ENCODE results near the gene SCGB1C1.
"Not testable (repeated sequence)": the region's sequence is repeated elsewhere in the genome, so short reads cannot be mapped to it uniquely, and the experiment has no call there.

SCGB1C1 gene

DNA sequence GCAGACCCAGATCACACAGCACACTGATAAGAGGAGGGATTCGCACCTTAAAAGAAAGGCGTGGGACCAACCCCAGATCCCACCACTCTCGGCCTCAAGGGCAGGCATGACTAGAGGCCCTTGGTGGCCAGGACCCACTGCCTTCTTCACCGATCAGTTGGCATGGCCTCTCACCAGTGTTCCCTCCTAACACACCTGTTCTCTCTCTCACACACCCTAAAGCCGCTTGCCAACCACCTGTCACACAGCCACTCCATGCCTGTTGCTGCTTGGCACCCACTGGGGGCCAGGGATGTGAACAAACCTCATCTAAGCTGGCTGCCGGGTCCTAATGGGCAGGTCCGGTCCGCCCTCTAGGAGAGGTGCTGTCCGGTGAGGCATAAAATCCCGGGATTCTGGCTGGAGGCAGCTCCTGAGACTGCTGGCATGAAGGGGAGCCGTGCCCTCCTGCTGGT lies at the start of gene SCGB1C1:
TSS of gene SCGB1C1 (plus strand) at position 405 of the 455 bp plus-strand sequence. CDS start at position 427, 22 bp downstream.
- DNase-seq = not testable (repeated sequence)

DNA sequence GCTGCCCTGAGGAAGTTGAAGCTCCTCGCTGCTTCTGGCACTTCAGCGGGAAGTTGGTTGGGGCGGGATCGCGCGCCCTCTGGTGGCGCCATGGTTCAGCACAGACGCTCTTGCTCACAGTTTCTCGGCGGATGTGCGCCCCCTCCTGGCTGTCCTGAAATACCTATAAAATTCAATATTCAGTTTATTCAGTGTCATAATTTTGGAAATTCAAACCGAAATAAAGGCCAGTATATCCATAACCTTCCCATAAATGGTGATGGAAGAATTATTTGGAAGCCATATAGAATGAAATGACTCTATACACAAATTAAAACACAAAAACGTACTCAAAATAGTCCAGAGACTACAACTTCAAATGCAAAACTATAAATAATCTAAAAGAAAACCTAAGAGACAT lies 12.6 kb upstream of the SCGB1C1 start:
- not testable (repeated sequence) for DNase-seq

DNA sequence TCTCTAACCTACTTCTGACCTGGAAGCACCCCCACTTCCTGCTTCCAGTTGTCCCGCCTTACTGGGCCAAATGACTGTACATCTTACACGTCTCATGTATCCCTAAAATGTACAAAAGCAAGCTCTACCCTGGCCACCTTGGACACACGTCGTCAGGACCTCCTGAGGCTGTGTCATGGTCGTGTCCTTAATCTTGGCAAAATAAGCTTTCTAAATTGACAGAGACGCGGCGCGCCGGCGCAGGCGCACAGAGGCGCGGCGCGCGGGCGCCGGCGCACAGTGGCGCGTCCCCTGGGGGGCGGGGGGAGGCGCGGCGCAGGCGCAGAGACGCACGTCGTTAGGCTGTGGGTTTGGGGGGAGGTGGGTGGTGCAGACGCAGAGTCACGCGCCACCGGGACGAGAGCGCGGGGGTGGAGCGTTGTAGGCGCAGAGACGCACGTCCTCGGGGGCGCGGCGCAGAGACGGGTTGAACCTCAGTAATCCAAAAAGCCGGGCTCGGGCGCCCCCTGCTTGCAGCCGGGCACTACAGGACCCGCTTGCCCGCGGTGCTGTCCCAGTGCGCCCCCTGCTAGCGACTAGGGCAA lies 3.6 kb upstream of the SCGB1C1 start:
- DNase-seq = not testable (repeated sequence)

DNA sequence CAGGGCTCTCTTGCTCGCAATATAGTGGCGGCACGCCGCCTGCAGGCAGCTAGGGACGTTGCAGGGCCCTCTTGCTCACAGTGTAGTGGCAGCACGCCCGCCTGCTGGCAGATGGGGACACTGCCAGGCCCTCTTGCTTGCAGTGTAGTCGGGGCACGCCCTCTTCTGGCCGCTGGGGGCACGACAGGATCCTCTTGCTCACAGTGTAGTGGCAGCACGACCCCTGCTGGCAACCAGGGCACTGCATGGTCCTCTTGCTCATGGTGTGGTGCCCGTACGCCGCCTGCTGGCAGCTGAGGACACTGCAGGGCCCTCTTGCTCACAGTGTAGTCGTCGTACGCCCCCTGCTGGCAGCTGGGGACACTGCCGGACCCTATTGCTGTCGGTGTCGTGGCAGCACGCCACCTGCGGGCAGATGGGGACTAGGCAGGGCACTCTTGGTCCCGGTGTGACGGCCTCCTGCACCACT lies 3.0 kb upstream of the SCGB1C1 start:
- not testable (repeated sequence) for DNase-seq

DNA sequence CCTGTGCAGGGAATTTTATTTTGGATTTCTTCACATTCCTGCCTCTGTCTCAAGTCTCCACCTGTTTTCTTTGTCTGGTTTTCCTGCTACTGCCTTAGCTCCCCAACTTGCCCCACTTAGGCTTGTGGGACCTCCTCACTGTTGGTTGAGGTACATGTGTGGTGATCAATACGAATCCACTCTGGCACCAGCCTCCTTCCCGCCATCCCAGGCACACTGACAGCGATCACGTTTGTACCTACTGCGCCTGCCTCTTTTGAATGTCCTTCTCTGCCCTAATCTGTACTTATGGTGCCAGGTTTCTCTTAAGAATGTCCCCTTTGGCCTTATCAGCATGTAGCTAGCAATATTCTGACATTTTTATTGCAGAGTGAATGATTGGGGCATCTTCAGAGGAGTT lies 2.3 kb upstream of the SCGB1C1 start:
- not testable (repeated sequence) for DNase-seq

DNA sequence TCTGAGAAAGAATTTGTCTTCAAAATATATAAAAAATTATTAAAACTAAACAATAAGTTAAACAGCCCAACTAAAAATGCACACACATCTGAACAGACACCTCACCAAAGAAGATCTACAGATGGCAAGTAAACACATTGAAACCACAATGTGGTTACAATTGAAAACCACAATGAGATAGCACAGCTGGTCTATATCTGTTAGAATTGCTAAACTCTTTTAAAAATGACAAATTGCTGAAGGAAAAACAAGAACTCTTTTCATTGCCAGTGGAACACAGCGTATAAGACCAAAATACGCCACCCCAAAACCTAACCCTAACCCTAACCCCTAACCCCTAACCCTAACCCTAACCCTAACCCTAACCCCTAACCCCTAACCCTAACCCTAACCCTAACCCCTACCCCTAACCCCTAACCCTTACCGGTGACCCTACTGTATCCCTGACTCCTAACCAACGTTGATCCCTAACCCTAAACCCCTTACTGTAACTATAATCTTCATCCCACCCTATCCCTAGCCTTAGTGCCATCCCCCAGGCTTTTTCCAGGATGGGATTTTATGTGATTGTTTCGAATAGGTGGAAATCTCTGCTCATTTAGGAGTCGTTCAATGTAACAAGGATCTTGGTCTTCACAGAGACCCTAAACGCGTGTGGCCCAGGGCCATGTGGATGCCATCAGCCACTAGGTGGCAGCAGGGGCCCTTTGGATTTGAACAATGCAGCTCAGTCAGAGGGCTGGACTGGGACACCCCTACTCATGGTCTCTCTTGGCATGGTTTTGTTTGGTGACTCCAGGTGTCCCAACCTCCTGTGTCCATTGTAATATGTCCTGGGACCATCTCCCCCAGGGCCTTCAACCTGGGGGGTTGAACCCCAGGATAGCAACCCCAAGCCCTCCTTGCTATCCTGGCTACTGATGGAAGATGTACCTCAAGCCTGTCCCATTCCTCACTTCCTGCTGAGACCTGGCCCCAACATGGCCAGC lies 1.1 kb upstream of the SCGB1C1 start:
- DNase-seq = not testable (repeated sequence)

DNA sequence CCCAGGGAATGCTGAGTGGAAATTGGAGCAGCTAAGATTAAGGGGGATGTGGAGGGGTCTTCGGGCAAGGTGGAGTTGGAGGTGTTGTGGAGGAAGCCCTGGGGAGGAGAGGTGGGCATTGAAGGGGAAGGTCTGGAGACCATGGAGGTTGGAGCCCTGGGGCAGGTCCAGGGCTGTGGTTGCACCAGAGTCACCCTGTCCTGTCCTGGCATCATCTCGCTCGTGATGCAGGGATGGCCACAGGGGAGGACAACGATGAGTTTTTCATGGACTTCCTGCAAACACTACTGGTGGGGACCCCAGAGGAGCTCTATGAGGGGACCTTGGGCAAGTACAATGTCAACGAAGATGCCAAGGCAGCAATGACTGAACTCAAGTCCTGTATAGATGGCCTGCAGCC lies 603 bp downstream of the SCGB1C1 start:
- DNase-seq = not testable (repeated sequence)

DNA sequence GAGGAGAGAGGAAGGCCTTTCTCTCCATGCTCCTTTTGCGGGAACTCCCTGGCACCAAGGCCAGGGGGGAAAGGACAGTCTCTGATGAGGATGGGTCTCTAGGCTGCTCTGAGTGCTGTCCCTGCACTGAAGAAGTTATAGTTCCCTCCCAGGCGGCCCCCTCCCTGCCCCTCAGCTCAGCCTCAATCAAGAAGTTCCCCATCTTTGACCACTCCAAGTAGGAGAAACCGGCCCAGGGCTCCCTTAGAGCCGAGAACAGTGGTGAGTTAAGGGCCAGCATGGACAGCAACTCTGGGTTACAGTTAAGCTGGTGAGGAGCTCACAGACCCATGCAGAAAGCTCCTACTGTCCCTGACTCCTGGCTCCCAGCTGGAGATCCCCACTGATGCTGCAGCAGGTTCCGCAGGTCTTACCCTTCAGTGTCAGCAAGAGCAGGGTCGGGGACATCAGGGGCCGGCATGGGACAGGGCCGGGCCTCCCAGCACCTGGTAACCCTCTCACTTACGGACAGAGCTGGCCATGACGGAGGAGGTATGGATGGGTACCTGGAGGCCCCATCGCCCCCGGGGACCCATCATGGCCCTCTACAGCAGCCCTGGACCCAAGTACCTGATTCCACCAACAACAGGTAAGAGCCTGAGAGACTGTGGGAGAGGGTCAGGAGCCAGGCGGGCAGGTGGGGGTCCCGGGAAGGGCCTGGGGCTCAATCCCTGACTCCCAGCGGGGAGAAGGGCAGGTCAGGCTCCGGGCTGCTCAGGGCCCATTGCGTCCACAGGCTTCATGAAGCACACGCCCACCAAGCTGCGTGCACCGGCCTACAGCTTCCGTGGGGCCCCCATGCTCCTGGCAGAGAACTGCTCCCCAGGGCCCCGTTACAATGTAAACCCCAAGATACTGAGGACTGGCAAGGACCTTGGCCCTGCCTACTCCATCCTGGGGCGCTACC lies 4.2 kb downstream of the SCGB1C1 start:
- DNase-seq = no peak

DNA sequence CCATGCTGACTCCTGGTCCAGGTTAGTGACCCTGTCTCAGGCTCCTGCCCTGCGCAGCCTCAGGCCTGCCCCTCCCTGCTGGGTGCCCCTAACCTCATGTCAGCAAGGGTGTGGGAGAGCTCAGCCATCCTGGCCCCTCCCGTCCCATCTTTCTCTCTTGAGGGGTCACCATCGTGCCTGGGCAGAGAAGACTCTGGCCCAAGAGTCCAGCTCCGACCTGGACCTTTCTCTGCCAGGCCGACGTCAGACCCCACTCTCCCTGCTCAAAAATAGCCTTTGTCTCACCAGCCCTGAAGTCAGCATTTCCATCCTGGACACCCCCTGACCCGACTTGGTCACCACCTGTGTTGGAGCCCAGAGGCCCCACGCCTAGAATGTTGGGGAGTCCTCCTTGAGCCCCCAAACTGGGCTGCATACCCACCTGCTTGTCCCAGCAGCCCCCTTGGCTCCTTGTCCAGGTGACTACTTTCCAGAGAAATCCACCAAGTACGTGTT lies 4.9 kb downstream of the SCGB1C1 start:
- DNase-seq = no peak

DNA sequence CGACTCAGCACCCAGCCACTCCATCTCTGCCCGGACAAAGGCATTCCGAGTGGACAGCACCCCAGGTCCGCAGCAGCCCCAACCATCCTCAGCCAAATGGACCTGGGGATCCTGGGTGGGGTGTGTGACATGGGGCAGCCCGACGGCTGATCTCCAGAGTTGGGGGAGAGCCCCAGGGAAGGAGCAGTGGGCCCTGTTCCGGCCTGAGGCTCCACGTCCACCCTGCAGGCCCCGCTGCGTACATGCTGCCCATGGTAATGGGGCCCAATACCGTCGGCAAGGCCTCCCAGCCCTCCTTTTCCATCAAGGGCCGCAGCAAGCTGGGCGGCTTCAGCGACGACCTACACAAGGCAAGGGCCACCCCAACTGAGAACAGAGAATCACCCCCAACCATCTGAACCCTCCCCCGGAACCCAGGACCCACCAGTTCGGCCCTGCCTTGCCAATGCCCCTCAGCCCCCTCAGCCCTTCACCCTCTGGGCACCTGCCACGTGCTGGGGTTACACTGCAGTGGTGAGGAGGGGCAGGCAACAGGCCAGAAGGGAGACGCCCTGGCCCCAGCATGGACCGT lies 5.4 kb downstream of the SCGB1C1 start:
- no peak for DNase-seq

DNA sequence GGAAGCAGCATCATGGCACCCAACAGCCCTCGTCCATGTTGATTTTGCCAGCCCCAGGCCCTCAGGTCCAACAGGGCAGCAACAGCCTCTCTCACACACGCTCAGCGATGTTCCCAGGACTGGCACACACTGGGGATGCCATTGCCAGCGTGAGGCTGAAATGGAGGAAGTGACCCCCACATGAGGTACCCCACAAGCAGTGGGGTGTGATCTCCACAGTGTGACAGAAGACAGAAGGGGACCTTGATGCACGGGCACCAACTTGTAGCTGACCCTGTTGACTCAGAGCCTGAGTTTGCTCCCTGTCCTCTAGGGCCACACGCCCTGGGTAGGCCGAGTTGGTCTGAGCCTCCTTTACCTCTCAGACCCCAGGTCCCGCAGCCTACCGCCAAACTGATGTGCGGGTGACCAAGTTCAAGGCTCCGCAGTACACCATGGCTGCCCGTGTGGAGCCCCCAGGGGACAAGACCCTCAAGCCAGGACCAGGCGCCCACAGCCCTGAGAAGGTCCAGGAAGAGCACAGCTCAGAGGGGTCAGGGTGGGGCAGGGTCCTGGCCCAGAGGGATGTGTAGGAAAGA lies 6.2 kb downstream of the SCGB1C1 start:
- DNase-seq = no peak

DNA sequence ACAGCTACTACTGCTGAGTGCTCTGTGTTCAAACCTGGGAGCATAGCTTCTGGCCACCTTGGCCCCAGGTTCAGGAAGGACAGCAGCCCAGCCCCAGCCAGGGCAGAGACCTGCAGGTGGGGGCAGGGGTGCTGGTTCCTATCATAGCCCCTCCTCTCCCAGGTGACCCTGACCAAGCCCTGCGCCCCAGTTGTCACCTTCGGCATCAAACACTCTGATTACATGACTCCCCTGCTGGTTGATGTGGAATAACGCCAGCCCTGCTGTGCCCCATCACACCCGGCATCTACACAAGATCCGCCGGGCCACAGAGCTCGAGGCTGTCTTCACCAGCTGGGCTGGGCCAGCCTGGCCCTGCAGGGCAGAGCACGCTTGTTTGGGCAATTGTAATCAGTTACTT lies 6.9 kb downstream of the SCGB1C1 start:
- no peak for DNase-seq

DNA sequence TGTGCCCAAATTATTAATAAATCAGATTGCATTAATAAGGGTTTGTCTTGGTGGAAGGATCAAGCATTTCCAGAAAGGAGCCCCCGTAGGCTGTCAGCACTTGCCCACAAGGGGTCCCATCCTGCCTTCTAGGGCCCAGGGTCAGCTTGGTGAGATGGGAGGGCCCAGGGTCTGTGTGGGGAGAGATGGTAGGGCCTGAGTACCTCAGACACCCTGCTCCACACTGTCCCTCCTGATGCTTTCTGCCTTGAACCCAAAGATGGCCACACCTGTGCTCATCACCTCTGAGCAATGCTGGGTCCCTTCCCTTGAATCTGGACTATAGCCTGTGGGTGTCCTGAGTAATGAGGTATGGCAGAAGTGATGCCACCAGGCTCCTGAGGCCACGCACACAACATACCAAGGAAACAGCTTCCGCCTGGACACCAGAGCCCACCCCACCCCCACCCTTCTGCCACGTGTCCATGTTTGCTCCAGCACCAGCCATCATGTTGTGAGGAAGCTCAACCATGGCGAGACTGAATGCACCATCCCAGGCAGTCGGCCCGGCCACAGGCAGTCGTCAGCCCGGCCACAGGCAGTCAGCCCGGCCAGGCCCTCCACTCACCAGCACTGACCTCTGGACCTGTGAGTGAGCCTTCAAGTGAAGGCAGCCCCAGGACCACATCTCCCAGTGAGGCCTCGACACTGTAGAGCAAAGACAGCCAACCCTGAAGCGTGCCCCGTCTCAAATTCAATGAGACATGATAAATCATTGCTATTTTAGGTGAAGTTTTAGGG lies 7.5 kb downstream of the SCGB1C1 start:
- no peak for DNase-seq

DNA sequence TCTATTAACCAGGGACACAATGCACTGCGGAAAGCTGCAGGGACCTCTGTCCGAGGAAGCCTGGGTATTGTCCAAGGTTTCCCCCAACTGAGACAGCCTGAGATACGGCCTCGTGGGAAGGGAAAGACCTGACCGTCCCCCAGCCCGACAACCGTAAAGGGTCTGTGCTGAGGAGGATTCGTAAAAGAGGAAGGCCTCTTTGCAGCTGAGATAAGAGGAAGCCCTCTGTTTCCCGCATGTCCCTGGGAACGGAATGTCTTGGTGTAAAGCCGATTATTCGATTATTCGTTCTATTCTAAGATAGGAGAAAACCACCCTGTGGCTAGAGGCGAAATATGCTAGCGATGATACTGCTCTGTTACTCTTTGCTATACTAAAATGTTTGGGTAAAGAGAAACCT lies 9.1 kb downstream of the SCGB1C1 start:
- no peak for DNase-seq

DNA sequence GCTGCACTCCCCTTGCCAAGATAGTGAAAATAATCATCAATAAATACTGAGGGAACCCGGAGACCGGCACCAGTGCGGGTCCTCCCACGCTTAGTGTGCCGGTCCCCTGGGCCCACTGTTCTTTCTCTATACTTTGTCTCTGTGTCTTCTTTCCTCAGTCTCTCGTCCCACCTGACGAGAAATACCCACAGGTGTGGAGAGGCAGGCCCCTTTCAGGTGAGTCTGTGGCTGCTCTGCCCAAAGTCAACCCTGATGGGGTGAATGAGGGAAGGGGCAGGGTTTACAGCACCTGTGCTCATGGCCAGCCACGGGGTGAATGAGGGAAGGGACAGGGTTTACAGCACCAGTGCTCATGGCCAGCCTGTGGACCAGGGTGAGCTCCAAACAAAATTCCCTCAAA lies 9.6 kb downstream of the SCGB1C1 start:
- DNase-seq = no peak

DNA sequence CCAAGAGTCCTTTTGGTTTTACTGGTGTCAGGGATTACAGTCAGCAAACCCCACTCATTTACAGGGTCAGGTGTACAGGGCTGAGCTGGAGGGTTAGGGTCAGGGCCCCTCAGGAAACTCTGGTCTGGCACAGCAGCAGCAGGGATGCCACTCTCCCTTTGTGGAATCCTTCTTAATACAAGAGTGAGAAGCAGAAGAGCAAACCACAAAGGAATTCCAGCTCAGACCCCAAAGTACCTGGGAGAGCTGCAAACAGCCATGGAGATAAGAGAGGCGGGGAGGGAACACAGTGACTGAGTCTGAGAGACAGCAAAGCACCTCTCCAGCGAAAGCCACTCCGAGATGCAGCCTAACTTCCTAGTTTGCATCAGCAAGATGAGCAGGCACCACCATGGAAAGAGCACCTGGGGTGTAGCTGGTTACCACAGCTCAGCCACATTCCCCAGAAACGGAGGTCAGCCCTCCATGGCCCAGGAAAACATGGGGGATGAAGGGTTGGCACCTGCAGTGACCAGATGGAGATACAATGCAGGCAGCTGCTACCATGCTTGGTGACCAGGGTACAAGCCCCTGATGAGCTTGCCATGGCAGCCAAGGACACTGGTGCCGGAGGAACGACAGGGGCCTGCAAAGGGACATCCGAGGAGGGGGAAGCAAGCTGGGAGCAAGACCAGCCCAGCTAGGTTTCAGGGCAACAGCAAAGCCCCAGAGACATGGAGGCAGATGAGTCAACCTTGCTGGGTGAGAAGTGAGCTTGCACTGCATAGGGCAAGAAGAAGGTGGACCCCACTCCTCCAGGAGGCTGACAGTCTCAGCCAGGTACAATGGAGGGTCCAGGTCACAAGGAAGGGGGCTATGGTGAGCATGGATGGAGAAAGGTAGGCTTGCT lies 10.4 kb downstream of the SCGB1C1 start:
- no peak for DNase-seq

DNA sequence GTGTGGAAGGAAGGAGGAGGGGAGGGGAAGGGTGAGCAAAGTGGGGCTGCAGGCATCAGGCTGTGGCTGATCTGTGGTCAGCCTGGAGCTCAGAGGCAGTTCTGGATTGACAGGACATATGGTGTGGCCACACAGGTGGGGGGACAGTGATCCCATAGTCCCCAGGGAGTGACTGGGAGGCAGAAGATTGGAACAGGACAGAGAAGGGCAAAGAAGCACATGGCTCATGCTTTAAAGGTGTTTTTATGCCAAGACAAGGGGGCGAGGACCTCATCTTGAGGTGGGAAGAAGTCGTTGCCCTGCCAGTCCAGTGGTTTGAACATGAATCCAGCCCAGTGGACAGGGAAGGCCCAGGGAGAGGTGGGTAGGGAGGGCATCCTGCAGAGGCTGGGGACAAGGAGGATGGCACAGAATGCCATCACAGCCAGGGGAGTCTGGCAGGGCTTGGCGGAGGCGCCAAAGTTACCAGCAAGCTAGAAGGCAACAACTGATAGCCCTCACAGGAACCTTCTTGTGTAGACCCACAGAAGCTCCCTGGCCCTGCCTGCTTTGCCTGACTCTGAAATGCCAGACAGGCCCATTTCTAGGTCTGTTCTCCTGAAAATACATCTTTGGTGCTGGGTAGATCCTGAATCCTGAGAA lies 11.2 kb downstream of the SCGB1C1 start:
- DNase-seq = no peak

DNA sequence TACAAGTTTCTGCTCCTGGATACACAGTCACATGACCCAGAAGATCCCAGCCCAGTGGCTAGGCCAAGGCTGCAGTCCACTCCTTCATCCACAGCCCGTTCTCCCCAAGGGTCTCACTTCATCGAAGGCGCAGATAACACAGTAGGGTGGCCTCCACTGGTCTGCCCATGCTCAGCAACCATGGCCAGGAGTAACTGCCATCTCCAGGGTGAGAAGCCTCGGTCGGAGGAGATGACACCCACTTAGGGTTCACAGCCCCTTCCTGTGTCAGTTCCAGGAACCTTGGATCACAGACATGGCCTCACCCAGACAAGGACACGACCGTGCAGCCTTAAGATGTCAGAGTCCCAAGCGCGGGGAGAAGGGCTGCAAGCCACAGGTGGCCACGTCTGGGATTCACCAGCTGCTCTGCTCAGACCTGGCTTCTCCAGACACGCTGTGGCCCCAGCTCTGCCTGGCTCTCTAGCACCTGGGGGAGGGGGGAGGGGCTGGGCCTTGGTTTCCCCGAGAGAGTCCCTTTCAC lies 11.8 kb downstream of the SCGB1C1 start:
- no peak for DNase-seq
